ENCODE measurements around the gene CCBE1. TPM values are rescaled to one million over a fixed set of nuclear protein-coding genes. Genes with fewer than 3 reads are reported as not detected.

The CCBE1 gene
- total RNA-seq, 2 donors from 2014 or later: 1.00 to 2.9 TPM

- DNase-seq: no peak
- no peak overlapping the region for H3K9ac ChIP-seq (ENCODE audit: extremely low read depth, low read length, poor library complexity, severe bottlenecking)
- no peak overlapping the region for H3K27ac ChIP-seq (ENCODE audit: low read depth, low read length)
- H3K27me3 ChIP-seq (ENCODE audit: control insufficient read depth, insufficient read depth, low read length, poor library complexity, severe bottlenecking): peaks cover 8% of the 10 kb centered on the region
- Mint-ChIP-seq H3K27me3 (ENCODE audit: insufficient read depth) (peaks cover 17% of the 10 kb centered on the region), H3K4me1 (peaks cover 9% of the 10 kb centered on the region), H3K9me3 (peaks cover 7% of the 10 kb centered on the region), H3K27ac (no peak overlapping the region), H3K36me3 (ENCODE audit: low read depth) (no peaks in the 10 kb centered on the region), H3K4me3 (no peak overlapping the region)
- no peak overlapping the region for H3K4me3 ChIP-seq (ENCODE audit: low read length)
- TF ChIP-seq CTCF (conservative IDR thresholded peaks at IDR 0.05): no peak
- no peaks in the 10 kb centered on the region for H3K36me3 ChIP-seq (ENCODE audit: control insufficient read depth, insufficient read depth, low read length)
- peaks cover 6% of the 10 kb centered on the region for H3K4me1 ChIP-seq (ENCODE audit: control insufficient read depth, insufficient read depth, low read length)
- 78 to 95% methylated on average over 3 of the region's 3 CpGs for WGBS, 2 experiments (ENCODE audit: insufficient coverage in 1 of 2, insufficient read length in 1 of 2)
- no peaks in the 10 kb centered on the region for H3K9me3 ChIP-seq (ENCODE audit: control insufficient read depth, low read length)
Measured at GRCh38 chr18:59718108-59718463, 20.9 kb upstream of the CCBE1 start.

GRCh38 chr18:59717291-59717690, 20.1 kb upstream of the CCBE1 start:
- H3K9ac ChIP-seq (ENCODE audit: extremely low read depth, low read length, poor library complexity, severe bottlenecking): no peak overlapping the region
- DNase-seq: no peak
- H3K4me3 ChIP-seq (ENCODE audit: low read length): no peak overlapping the region
- Mint-ChIP-seq H3K36me3 (ENCODE audit: low read depth) (no peaks in the 10 kb centered on the region), H3K9me3 (peaks cover 5% of the 10 kb centered on the region), H3K27me3 (ENCODE audit: insufficient read depth) (peaks cover 20% of the 10 kb centered on the region), H3K4me1 (peaks cover 9% of the 10 kb centered on the region), H3K27ac (no peak overlapping the region), H3K4me3 (no peak overlapping the region)
- H3K27me3 ChIP-seq (ENCODE audit: control insufficient read depth, insufficient read depth, low read length, poor library complexity, severe bottlenecking): peaks cover 8% of the 10 kb centered on the region
- H3K9me3 ChIP-seq (ENCODE audit: control insufficient read depth, low read length): no peaks in the 10 kb centered on the region
- H3K36me3 ChIP-seq (ENCODE audit: control insufficient read depth, insufficient read depth, low read length): no peaks in the 10 kb centered on the region
- 80 to 95% methylated on average over 1 to 2 of the region's 2 CpGs for WGBS, 2 experiments (ENCODE audit: insufficient coverage in 1 of 2, insufficient read length in 1 of 2)
- peaks cover 6% of the 10 kb centered on the region for H3K4me1 ChIP-seq (ENCODE audit: control insufficient read depth, insufficient read depth, low read length)
- TF ChIP-seq CTCF (conservative IDR thresholded peaks at IDR 0.05): no peak
- H3K27ac ChIP-seq (ENCODE audit: low read depth, low read length): no peak overlapping the region

- H3K9me3 ChIP-seq (ENCODE audit: control insufficient read depth, low read length): no peaks in the 10 kb centered on the region
- peaks cover 9% of the 10 kb centered on the region for H3K4me1 Mint-ChIP-seq
- no peak overlapping the region for H3K9ac ChIP-seq (ENCODE audit: extremely low read depth, low read length, poor library complexity, severe bottlenecking)
- no peaks in the 10 kb centered on the region for H3K36me3 Mint-ChIP-seq (ENCODE audit: low read depth)
- H3K36me3 ChIP-seq (ENCODE audit: control insufficient read depth, insufficient read depth, low read length): no peaks in the 10 kb centered on the region
- peaks cover 8% of the 10 kb centered on the region for H3K27me3 ChIP-seq (ENCODE audit: control insufficient read depth, insufficient read depth, low read length, poor library complexity, severe bottlenecking)
- H3K9me3 Mint-ChIP-seq: no peaks in the 10 kb centered on the region
- H3K4me1 ChIP-seq (ENCODE audit: control insufficient read depth, insufficient read depth, low read length): peaks cover 6% of the 10 kb centered on the region
- no peak for DNase-seq
- peaks cover 18% of the 10 kb centered on the region for H3K27me3 Mint-ChIP-seq (ENCODE audit: insufficient read depth)
- no peak for TF ChIP-seq CTCF (conservative IDR thresholded peaks at IDR 0.05)
- H3K4me3 ChIP-seq (ENCODE audit: low read length): no peak overlapping the region
- H3K27ac Mint-ChIP-seq: no peak overlapping the region
- H3K27ac ChIP-seq (ENCODE audit: low read depth, low read length): no peak overlapping the region
- H3K4me3 Mint-ChIP-seq: no peak overlapping the region
- 88 to 93% methylated on average over 2 of the region's 2 CpGs for WGBS, 2 experiments (ENCODE audit: insufficient coverage in 1 of 2, insufficient read length in 1 of 2)
Measured at GRCh38 chr18:59715966-59716369, 18.7 kb upstream of the CCBE1 start.

Data from endodermal cell (in vitro differentiated cells).